Stomach smooth muscle (tissue), 2 donors: ENCODE measurements around the gene FNDC3B.

Experiments used
- H3K27ac ChIP-seq: one replicate; pipeline ENCODE4 v1.7.0; 2013; ENCODE audit warnings: mild to moderate bottlenecking, low read length, inconsistent platforms
- H3K27me3 ChIP-seq, 2 donors: one replicate each; pipeline ENCODE4 v1.7.0; 2013; ENCODE audit warnings: low read length in 2 of 2; ENCODE audit not compliant: insufficient read depth in 2 of 2, control insufficient read depth in 1 of 2
- H3K36me3 ChIP-seq, 2 donors: one replicate each; pipeline ENCODE4 v1.7.0; 2013; ENCODE audit warnings: low read length in 2 of 2; ENCODE audit not compliant: control insufficient read depth in 2 of 2, insufficient read depth in 2 of 2
- H3K4me1 ChIP-seq: one replicate; pipeline ENCODE4 v1.7.0; 2013; ENCODE audit warnings: low read length; ENCODE audit not compliant: control insufficient read depth, insufficient read depth
- H3K4me3 ChIP-seq, 2 donors: one replicate each; pipeline ENCODE4 v1.7.0; 2013; ENCODE audit warnings: low read length in 2 of 2
- H3K9ac ChIP-seq, 2 donors: one replicate each; pipeline ENCODE4 v1.7.0; 2013; ENCODE audit warnings: low read length in 2 of 2, mild to moderate bottlenecking in 1 of 2
- H3K9me3 ChIP-seq, 2 donors: one replicate each; pipeline ENCODE4 v1.7.0; 2013; ENCODE audit warnings: low read length in 2 of 2; ENCODE audit not compliant: control insufficient read depth in 2 of 2
- donor health status: healthy.
- donor health status: Pancreatic carcinoma.

FNDC3B gene

GRCh38 chr3:172163320-172163719 is 123.9 kb downstream of the FNDC3B start:
- Histone ChIP-seq H3K9ac (no peak overlapping the region), H3K27me3 (no peaks in the 10 kb centered on the region), H3K36me3 (no peaks in the 10 kb centered on the region), H3K27ac (no peak overlapping the region), H3K4me1 (no peaks in the 10 kb centered on the region), H3K4me3 (no peak overlapping the region), H3K9me3 (no peaks in the 10 kb centered on the region)

GRCh38 chr3:172164620-172165362 is 125.4 kb downstream of the FNDC3B start:
- H3K27me3 ChIP-seq: no peaks in the 10 kb centered on the region
- peaks cover 3% of the 10 kb centered on the region for H3K4me1 ChIP-seq
- H3K27ac ChIP-seq: no peak overlapping the region
- H3K9ac ChIP-seq: no peak overlapping the region
- H3K9me3 ChIP-seq: no peaks in the 10 kb centered on the region
- H3K36me3 ChIP-seq: no peaks in the 10 kb centered on the region
- H3K4me3 ChIP-seq: no peak overlapping the region

GRCh38 chr3:172166261-172166660 is 126.9 kb downstream of the FNDC3B start:
- no peak overlapping the region for H3K4me3 ChIP-seq
- no peaks in the 10 kb centered on the region for H3K9me3 ChIP-seq
- no peak overlapping the region for H3K9ac ChIP-seq
- H3K27ac ChIP-seq: no peak overlapping the region
- H3K27me3 ChIP-seq: no peaks in the 10 kb centered on the region
- H3K4me1 ChIP-seq: peaks cover 3% of the 10 kb centered on the region
- H3K36me3 ChIP-seq: peaks cover 0 to 3% of the 10 kb centered on the region in 2 donors

GRCh38 chr3:172166890-172167289 is 127.5 kb downstream of the FNDC3B start:
- Histone ChIP-seq H3K27me3 (no peaks in the 10 kb centered on the region), H3K27ac (no peak overlapping the region), H3K36me3 (peaks cover 0 to 3% of the 10 kb centered on the region in 2 donors), H3K4me3 (no peak overlapping the region), H3K9ac (no peak overlapping the region), H3K9me3 (no peaks in the 10 kb centered on the region), H3K4me1 (peaks cover 3% of the 10 kb centered on the region)

GRCh38 chr3:172167892-172168648 is 128.7 kb downstream of the FNDC3B start:
- Histone ChIP-seq H3K9ac (no peak overlapping the region), H3K27ac (no peak overlapping the region), H3K4me1 (peaks cover 3% of the 10 kb centered on the region), H3K9me3 (no peaks in the 10 kb centered on the region), H3K4me3 (no peak overlapping the region), H3K36me3 (peaks cover 0 to 3% of the 10 kb centered on the region in 2 donors), H3K27me3 (no peaks in the 10 kb centered on the region)

GRCh38 chr3:172170073-172170709 is 130.8 kb downstream of the FNDC3B start:
- Histone ChIP-seq H3K9me3 (no peaks in the 10 kb centered on the region), H3K9ac (no peak overlapping the region), H3K27ac (no peak overlapping the region), H3K4me3 (no peak overlapping the region), H3K4me1 (peaks cover 9% of the 10 kb centered on the region), H3K27me3 (no peaks in the 10 kb centered on the region), H3K36me3 (peaks cover 0 to 3% of the 10 kb centered on the region in 2 donors)

- Histone ChIP-seq H3K9me3 (no peaks in the 10 kb centered on the region), H3K9ac (no peak overlapping the region), H3K27ac (no peak overlapping the region), H3K4me3 (no peak overlapping the region), H3K36me3 (peaks cover 0 to 3% of the 10 kb centered on the region in 2 donors), H3K4me1 (peaks cover 9% of the 10 kb centered on the region), H3K27me3 (no peaks in the 10 kb centered on the region)
These were observed 131.5 kb downstream of the FNDC3B start for GRCh38 chr3:172170841-172171240.

- Histone ChIP-seq H3K27ac (no peak overlapping the region), H3K9me3 (no peaks in the 10 kb centered on the region), H3K27me3 (no peaks in the 10 kb centered on the region), H3K4me3 (no peak overlapping the region), H3K36me3 (peaks cover 0 to 3% of the 10 kb centered on the region in 2 donors), H3K4me1 (peaks cover 9% of the 10 kb centered on the region), H3K9ac (no peak overlapping the region)
These were observed 132.2 kb downstream of the FNDC3B start for GRCh38 chr3:172171396-172172075.

GRCh38 chr3:172173316-172174254 is 134.2 kb downstream of the FNDC3B start:
- H3K9me3 ChIP-seq: no peaks in the 10 kb centered on the region
- no peak overlapping the region for H3K9ac ChIP-seq
- no peak overlapping the region for H3K27ac ChIP-seq
- peaks cover 0 to 3% of the 10 kb centered on the region in 2 donors for H3K36me3 ChIP-seq
- peaks cover 9% of the 10 kb centered on the region for H3K4me1 ChIP-seq
- H3K27me3 ChIP-seq: no peaks in the 10 kb centered on the region
- H3K4me3 ChIP-seq: no peak overlapping the region
